ENCODE measurements around the gene CNTNAP2. TPM values are rescaled to one million over a fixed set of nuclear protein-coding genes. Genes with fewer than 3 reads are reported as not detected.

CNTNAP2 gene
- total and polyA plus RNA-seq, 2 of the 4 experiments (the other 2 are of a cell fraction) = not detected

GRCh38 chr7:147438216-147438615 lies 1321.6 kb downstream of the CNTNAP2 start:
- Histone ChIP-seq H3K9ac (ENCODE audit: low read depth, low read length) (no peak overlapping the region), H3K4me2 (ENCODE audit: low read depth, low read length) (no peak overlapping the region), H3K36me3 (ENCODE audit: control insufficient read depth, insufficient read depth, low read length) (no peaks in the 10 kb centered on the region), H2AK9ac (replicated peaks; ENCODE audit: low read depth, low read length, poor library complexity) (no peak overlapping the region), H3K56ac (ENCODE audit: extremely low read depth, insufficient read depth, low read length) (no peak overlapping the region), H3K18ac (ENCODE audit: low read depth, low read length) (no peak overlapping the region), H2BK120ac (ENCODE audit: low read depth, low read length) (no peak overlapping the region), H2AFZ (replicated peaks; ENCODE audit: low read length, poor library complexity) (no peak overlapping the region), H3K14ac (replicated peaks; ENCODE audit: low read depth, low read length) (no peak overlapping the region), H2BK20ac (ENCODE audit: low read depth, low read length) (no peak overlapping the region), H3K23ac (ENCODE audit: low read depth, low read length) (no peak overlapping the region), H3K9me1 (ENCODE audit: insufficient read depth, low read length) (no peaks in the 10 kb centered on the region), H3K4ac (ENCODE audit: low read depth, low read length) (no peak overlapping the region), H2AK5ac (ENCODE audit: low read depth, low read length) (no peak overlapping the region), H4K5ac (ENCODE audit: low read depth, low read length) (no peak overlapping the region), H4K8ac (ENCODE audit: low read depth in 2 of 2, low read length in 2 of 2) (peak overlapping the region in 1 of 2 experiments; percentile 25; a peak in 1 of 4 replicates), H2BK5ac (ENCODE audit: low read depth, low read length, poor library complexity, severe bottlenecking) (no peak overlapping the region), H3K4me3 (ENCODE audit: insufficient read depth, low read depth, low read length) (no peak overlapping the region), H3K27ac (ENCODE audit: insufficient read depth, low read length) (no peak overlapping the region), H3K9me3 (ENCODE audit: control insufficient read depth, insufficient read depth, low read length) (no peaks in the 10 kb centered on the region), H4K91ac (ENCODE audit: insufficient read depth, low read depth, low read length) (no peak overlapping the region), H4K20me1 (ENCODE audit: insufficient read depth, low read length) (no peaks in the 10 kb centered on the region), H3K79me1 (ENCODE audit: low read depth in 1 of 2, low read length in 2 of 2) (no peaks in the 10 kb centered on the region), H3K27me3 (ENCODE audit: control insufficient read depth, insufficient read depth, low read length) (no peaks in the 10 kb centered on the region), H2BK15ac (ENCODE audit: low read depth, low read length) (no peak overlapping the region), H3K4me1 (ENCODE audit: control insufficient read depth, insufficient read depth, low read length) (no peaks in the 10 kb centered on the region)
- POLR2A ChIA-PET (ENCODE audit: unreplicated experiment) = no interaction called here
- BruUV-seq (replicated peaks) = no TSS peak
- intact Hi-C loops (cut with micrococcal nuclease) (loop anchor here (10.0 kb wide), 1 partner anchor 193 kb away; no protein-coding TSS in a partner anchor), dilution Hi-C loops (cut with HindIII; ENCODE audit: low sequenced_read_pairs, unreplicated experiment) (no loop called here), in situ Hi-C loops (cut with MboI; ENCODE audit: low sequenced_read_pairs) (loop anchor here (25.0 kb wide), 1 partner anchor 824 kb away; no protein-coding TSS in a partner anchor)
- TF ChIP-seq MAFK (IDR thresholded peaks at IDR 0.05; ENCODE audit: low read depth, low read length) (0 out of 2 replicates have a peak, but pooled peaks have one; percentile 8), NFE2L2 (IDR thresholded peaks at IDR 0.05; ENCODE audit: low read depth, low read length) (peak; percentile 84), MAZ (IDR thresholded peaks at IDR 0.05; ENCODE audit: borderline replicate concordance, low read depth, low read length) (no peak), FOS (IDR thresholded peaks at IDR 0.05; ENCODE audit: low read depth, low read length) (no peak)
- peak; percentile 46 for DNase-seq
- CTCF ChIA-PET = no interaction called here
- no CpG with 5 or more reads among the region's 1 CpG for WGBS, 2 experiments (ENCODE audit: extremely low coverage in 2 of 2, insufficient read length in 1 of 2)
- no peak for ATAC-seq (ENCODE audit: low read depth)
